HG02610 (cell line): ENCODE data around the gene MROH9.

Experiments
- ATAC-seq: cut with Tn5 transposase; IDR thresholded peaks from one replicate; pipeline ENCODE4 v1.9.1; 2021; ENCODE audit warnings: mild to moderate bottlenecking, moderate library complexity; ENCODE audit not compliant: unreplicated experiment

The MROH9 gene

DNA sequence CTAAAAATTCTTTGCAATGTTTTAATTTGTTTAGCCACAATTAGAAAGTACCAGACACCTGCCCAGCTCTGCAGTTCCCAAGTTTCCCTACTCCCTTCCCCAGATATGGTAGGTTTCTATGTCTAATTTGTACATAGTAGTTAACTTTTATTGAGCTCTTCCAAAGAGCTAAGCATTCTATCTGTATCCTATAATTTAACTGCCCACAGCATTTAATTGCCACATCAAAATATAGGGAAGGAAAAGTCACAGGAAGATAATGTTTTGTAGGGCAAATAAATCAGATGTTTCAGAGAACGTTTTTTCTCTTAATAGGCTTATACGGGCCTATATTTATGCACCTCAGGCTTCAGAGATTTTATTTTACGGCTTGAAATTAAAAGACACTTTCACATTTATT is 139.7 kb downstream of the MROH9 start:
- no peak for ATAC-seq

DNA sequence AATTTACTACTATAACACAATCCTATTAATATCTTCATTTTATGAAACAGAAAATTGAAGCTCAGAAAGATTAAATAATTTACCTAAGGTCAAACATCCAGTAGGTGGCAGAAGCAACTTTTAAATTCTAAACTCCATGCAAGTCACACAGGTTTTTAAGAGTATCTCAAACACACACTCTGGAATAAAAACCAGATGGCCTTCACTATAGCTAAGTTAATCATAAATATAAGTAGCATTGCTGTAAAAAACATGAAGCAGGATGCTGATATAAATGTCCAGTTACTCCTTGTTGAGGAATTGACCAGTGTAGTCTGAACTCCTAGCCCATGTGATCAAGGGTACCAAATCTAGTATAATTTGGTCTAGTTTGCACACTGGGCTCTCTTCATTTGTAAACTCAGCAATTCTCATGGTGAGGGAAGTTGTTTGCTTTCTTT is 146.0 kb downstream of the MROH9 start:
- no peak for ATAC-seq

DNA sequence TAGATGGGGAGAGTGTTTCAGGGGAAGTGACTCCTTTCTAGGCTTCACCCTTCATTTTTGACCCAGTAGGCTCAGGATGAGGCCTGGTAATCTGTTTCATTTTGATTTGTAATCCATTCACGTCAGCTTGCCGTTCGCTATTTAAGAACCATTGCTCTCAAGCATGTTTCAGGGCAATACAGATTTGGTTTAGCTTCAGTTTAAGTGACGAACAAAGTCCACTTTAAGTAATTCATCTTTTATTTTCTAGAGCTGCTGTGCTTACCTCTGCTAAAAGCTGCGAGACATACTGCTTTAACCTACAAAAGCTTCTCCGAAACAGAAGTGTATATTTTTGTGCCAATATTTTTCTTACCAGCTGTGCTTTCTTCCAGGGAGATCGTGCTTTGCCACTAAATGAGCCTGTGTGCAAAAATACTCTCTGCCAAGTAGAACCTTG is 146.4 kb downstream of the MROH9 start:
- no peak for ATAC-seq

- no peak for ATAC-seq
These were observed 147.3 kb downstream of the MROH9 start for GRCh38 chr1:171082606-171083005.

- no peak for ATAC-seq
These were observed 147.9 kb downstream of the MROH9 start for GRCh38 chr1:171083222-171083621.

- ATAC-seq, result no peak
These were observed 148.8 kb downstream of the MROH9 start for GRCh38 chr1:171084091-171084490.

DNA sequence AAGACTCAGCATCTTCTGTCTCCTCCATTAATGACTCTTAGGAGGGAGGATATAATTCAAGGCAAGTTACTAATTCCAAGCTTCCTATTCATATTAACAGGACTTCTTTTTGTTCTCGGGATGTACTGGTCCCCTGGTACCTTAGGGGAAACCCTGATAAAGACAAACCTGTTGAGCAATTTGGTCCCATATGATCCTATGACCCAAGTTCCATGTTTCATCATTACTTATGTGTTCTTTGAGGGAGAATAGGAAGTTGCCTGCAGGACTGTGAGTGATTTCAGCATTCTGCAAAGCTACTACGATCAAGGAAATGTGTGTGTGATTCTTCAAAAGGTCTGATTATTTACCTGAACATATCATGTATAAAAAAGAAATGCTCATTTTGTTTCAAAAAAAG is 149.5 kb downstream of the MROH9 start:
- no peak for ATAC-seq

DNA sequence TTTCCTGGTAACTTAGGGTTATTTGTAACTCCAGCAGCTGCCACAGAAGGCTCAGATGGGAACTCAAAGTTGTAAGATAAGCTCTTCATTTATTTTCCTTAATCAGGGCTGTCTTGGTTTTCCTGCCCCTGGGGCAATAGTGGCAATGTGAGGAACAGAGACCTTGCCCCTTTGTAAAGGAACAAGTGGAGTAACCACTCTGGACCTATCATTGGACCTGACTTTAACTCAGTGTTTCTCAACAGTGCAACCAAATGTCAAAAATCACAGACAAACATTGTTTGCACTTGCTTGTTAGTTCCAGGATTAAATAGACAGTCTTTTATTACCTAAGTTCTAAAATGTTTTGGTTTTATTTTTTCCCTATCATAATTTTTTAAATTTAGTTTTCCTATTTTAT is 152.6 kb downstream of the MROH9 start:
- no peak for ATAC-seq

DNA sequence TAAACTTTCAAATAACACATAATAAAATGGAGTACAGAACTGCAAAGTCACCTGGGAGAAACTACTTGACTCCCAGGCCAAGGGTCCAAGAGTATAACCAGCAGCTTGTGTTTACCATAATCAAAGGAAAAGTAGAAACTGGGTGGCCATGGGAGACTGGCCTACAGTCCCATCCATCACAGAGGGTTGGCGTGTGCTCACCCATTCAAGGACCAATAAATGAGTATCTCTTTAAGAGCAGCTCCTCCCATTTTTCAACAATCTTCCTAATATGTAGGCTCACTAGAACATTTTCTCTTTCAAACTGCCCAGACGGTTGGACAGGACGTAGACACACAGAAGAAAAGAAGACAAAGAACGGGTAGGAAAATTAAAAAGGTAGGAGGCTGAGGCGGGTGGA is 155.3 kb downstream of the MROH9 start, which contains the start of gene FMO3:
FMO3 (plus strand) TSS at position 302 of the 400 bp plus-strand sequence. CDS start 1,754 bp downstream, outside the sequence.
- ATAC-seq, result no peak

GRCh38 chr1:171103862-171104261 is 168.5 kb downstream of the MROH9 start:
- ATAC-seq, result no peak

DNA sequence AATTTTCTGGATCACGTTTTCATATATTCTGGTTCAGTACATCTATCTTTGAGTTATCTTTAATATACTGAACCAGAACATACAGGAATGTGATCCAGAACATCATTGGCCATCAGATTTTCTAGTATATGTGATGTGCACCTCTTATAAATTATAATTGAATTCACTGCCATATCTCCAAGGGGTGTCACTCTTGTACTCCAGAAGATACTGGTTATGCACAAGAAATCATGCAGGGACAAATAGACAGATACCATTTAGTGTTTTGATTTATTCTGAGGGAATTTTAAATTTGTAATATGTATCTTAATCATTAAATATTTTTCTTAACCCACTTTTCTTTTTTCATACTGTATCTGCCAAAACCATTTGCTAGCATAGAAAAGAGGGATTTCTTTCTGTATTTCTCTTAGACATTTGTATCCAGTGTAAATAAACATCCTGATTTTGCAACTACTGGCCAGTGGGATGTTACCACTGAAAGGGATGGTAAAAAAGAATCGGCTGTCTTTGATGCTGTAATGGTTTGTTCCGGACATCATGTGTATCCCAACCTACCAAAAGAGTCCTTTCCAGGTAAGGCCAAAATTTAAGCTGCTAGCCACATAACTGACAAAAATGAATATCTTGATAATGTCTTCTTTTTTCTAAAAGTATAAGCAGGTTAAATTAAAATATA is 172.1 kb downstream of the MROH9 start:
- no peak for ATAC-seq

GRCh38 chr1:171107969-171108368 is 172.6 kb downstream of the MROH9 start:
- ATAC-seq, result no peak

- no peak for ATAC-seq
These were observed 174.6 kb downstream of the MROH9 start for GRCh38 chr1:171109966-171110365.

DNA sequence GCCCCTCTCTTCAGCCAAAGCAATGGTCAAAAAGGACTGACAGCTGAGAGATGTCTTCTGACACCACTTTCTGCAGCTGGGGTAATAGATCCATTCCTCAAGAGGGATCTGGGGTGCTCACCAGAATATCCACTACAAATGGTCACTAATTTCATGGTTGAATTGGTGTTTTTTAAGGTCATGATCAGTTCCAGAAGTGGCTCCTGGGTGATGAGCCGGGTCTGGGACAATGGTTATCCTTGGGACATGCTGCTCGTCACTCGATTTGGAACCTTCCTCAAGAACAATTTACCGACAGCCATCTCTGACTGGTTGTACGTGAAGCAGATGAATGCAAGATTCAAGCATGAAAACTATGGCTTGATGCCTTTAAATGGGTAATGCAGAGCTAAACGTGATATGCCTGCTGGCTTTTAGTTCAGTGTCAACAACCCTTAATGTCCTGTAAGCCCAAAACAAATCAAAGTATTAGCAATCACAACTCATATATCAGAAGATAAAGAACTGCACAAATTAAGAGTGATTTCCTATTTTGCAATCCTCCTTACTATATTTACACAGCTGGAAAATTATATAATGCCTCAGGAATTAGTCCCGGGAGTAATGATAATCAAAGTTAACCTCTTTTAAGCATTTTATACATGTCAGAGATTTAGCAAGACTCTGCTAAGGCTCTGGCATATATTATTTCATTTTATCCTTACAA is 175.4 kb downstream of the MROH9 start:
- no peak for ATAC-seq

- no peak for ATAC-seq
These were observed 176.8 kb downstream of the MROH9 start for GRCh38 chr1:171112119-171112518.

DNA sequence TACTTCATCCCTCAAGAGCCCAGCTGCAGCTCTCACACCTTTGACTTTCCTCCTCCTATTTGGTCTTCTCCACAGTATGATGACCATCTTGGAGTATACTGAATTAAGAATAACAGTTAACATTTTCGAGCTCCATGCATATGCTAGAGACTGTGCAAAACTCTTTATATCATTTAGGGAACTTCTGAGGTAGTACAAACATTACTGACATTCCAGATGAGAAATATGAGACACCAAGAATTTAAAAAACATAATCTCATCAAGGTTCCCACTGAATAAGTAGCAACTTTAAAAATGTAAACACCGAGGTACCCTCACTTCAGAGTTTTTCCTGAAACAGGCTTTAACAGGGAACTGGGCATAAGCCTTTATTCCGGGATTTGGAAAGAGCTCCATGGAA is 178.0 kb downstream of the MROH9 start:
- no peak for ATAC-seq
